HCT116 (cell line): Measurements from ENCODE around the gene SYDE1. TPM values are rescaled to one million over a fixed set of nuclear protein-coding genes. Genes with fewer than 3 reads are reported as not detected.

ENCODE experiments used
- ATAC-seq: fragments of 200-7000 bp; cut with Tn5 transposase; 2 replicates; pipeline ENCODE4 v1.9.1; 2020; ENCODE audit warnings: mild to moderate bottlenecking, moderate library complexity
- BruUV-seq: library from RNA; stranded (reverse); fragments of 400-500 nt; replicated peaks from 2 replicates; lab custom pipeline; 2021; lab: Mats Ljungman, UMichigan
- CTCF ChIA-PET: fragments of 300-600 bp; sonication (Branson Sonifier 250); formaldehyde crosslinking; loops from one replicate; lab custom pipeline; 2021; ENCODE audit warnings: antibody characterized with exemption; lab: Charles Lee
- POLR2A ChIA-PET: fragments of 300-600, 350-600 bp; sonication (Branson Sonifier 250); formaldehyde crosslinking; loops from one replicate; lab custom pipeline; 2021; ENCODE audit warnings: antibody characterized with exemption; lab: Charles Lee
- RAD21 ChIA-PET, 2 experiments: fragments of 300-600 bp; sonication (Branson Sonifier 250); formaldehyde crosslinking; loops; one replicate each; lab custom pipeline; 2023; ENCODE audit warnings: low total read pairs in 2 of 2; ENCODE audit not compliant: uncharacterized antibody in 2 of 2, unreplicated experiment in 2 of 2, low non-redundant PET in 1 of 2; lab: Charles Lee
- DNase-seq: peaks from one replicate; pipeline ENCODE4 v3.0.0-alpha.2; 2010; ENCODE audit warnings: low read depth, low spot score
- H2AFZ ChIP-seq: fragments of 200-600 bp; shearing (Covaris generic), sonication (generic); 2 replicates; pipeline ENCODE4 v1.6.1; 2017; ENCODE audit warnings: low read depth, mixed run types, mixed read lengths, antibody characterized with exemption, low read length; ENCODE audit not compliant: poor library complexity, severe bottlenecking
- H3K27ac ChIP-seq: 2 replicates; pipeline ENCODE4 v1.5.1; 2012; ENCODE audit warnings: low read depth, low read length
- H3K27me3 ChIP-seq: fragments of 200-600 bp; sonication (generic); 2 replicates; pipeline ENCODE4 v1.6.1; 2016; ENCODE audit warnings: mixed run types, low read length, mixed read lengths; ENCODE audit not compliant: insufficient read depth
- H3K36me3 ChIP-seq, 2 experiments: fragments of 200-500 bp in 1 of 2; fragments of 200-600 bp in 1 of 2; sonication (Bioruptor generic) in 1 of 2; sonication (generic) in 1 of 2; 2 replicates each; pipeline versions ENCODE4 v1.5.1 to v1.6.1; 2014 to 2016; ENCODE audit warnings: low read length in 2 of 2, inconsistent platforms in 1 of 2, mixed read lengths in 1 of 2, mixed run types in 1 of 2; ENCODE audit not compliant: insufficient read depth in 2 of 2, control insufficient read depth in 1 of 2
- H3K4me1 ChIP-seq, 2 experiments: fragments of 200-600 bp in 1 of 2; sonication (generic) in 1 of 2; 2 replicates each; pipeline versions ENCODE4 v1.5.1 to v1.6.1; 2012 to 2017; ENCODE audit warnings: low read length in 2 of 2, inconsistent platforms in 1 of 2, mild to moderate bottlenecking in 1 of 2, mixed read lengths in 1 of 2, mixed run types in 1 of 2, moderate library complexity in 1 of 2; ENCODE audit not compliant: insufficient read depth in 2 of 2, control insufficient read depth in 1 of 2
- H3K4me2 ChIP-seq: fragments of 200-600 bp; sonication (generic); 2 replicates; pipeline ENCODE4 v1.6.1; 2017; ENCODE audit warnings: mixed run types, low read length, mixed read lengths
- H3K4me3 ChIP-seq, 2 experiments: fragments of 200-600 bp in 1 of 2; sonication (generic) in 1 of 2; replicated peaks in 1 of 2; 2 replicates each; pipeline ENCODE4 v1.5.1; 2011 to 2016; ENCODE audit warnings: low read length in 2 of 2, control low read depth in 1 of 2, low read depth in 1 of 2, mild to moderate bottlenecking in 1 of 2, mixed read lengths in 1 of 2, mixed run types in 1 of 2
- H3K79me2 ChIP-seq: fragments of 200-600 bp; sonication (generic); 2 replicates; pipeline ENCODE4 v1.6.1; 2017; ENCODE audit warnings: mild to moderate bottlenecking, mixed run types, low read length, moderate library complexity, mixed read lengths; ENCODE audit not compliant: insufficient read depth
- H3K9ac ChIP-seq: fragments of 200-600 bp; sonication (generic); 2 replicates; pipeline ENCODE4 v1.6.1; 2016; ENCODE audit warnings: low read length, mixed read lengths
- H3K9me2 ChIP-seq: fragments of 200-600 bp; sonication (generic), shearing (Covaris generic); 2 replicates; pipeline ENCODE4 v1.6.1; 2017; ENCODE audit warnings: mixed run types, mild to moderate bottlenecking, moderate library complexity; ENCODE audit not compliant: insufficient read depth
- H3K9me3 ChIP-seq, 2 experiments: fragments of 200-500 bp in 1 of 2; fragments of 200-600 bp in 1 of 2; sonication (Bioruptor generic) in 1 of 2; sonication (generic) in 1 of 2; 2 replicates each; pipeline ENCODE4 v1.6.1; 2014 to 2017; ENCODE audit warnings: low read length in 2 of 2, mixed read lengths in 2 of 2, inconsistent platforms in 1 of 2, low read depth in 1 of 2, mild to moderate bottlenecking in 1 of 2, mixed run types in 1 of 2, moderate library complexity in 1 of 2; ENCODE audit not compliant: control insufficient read depth in 1 of 2, insufficient read depth in 1 of 2
- H4K20me1 ChIP-seq: fragments of 200-600 bp; sonication (generic), shearing (Covaris generic); 2 replicates; pipeline ENCODE4 v1.6.1; 2017; ENCODE audit warnings: mixed run types, mild to moderate bottlenecking, moderate library complexity; ENCODE audit not compliant: insufficient read depth
- ATF3 ChIP-seq: IDR thresholded peaks from 2 replicates; pipeline ENCODE4 v1.6.1; 2012
- CBX3 ChIP-seq: IDR thresholded peaks from 2 replicates; pipeline ENCODE4 v1.6.1; 2012; ENCODE audit warnings: low read depth
- CEBPB ChIP-seq: IDR thresholded peaks from 2 replicates; pipeline ENCODE4 v1.6.1; 2012; ENCODE audit warnings: low read depth
- CTCF ChIP-seq, 3 experiments: fragments of 200-600 bp in 1 of 3; sonication (generic) in 1 of 3; IDR thresholded peaks in 2 of 3; conservative IDR thresholded peaks in 1 of 3; 2 replicates each; pipeline ENCODE4 v1.5.1; 2012 to 2017; ENCODE audit warnings: low read depth in 2 of 3, low read length in 2 of 3, antibody characterized with exemption in 1 of 3, borderline replicate concordance in 1 of 3, control low read depth in 1 of 3, mild to moderate bottlenecking in 1 of 3, mixed read lengths in 1 of 3, mixed run types in 1 of 3, moderate library complexity in 1 of 3; ENCODE audit not compliant: insufficient read depth in 1 of 3
- EGR1 ChIP-seq: IDR thresholded peaks from 2 replicates; pipeline ENCODE4 v1.6.1; 2012; ENCODE audit warnings: low read depth
- EZH2phosphoT487 ChIP-seq: fragments of 200-600 bp; IDR thresholded peaks from 2 replicates; pipeline ENCODE4 v1.6.1; 2018; ENCODE audit warnings: antibody characterized with exemption, borderline replicate concordance
- FOSL1 ChIP-seq: IDR thresholded peaks from 2 replicates; pipeline ENCODE4 v1.6.1; 2012; ENCODE audit warnings: low read depth
- JUND ChIP-seq: IDR thresholded peaks from 2 replicates; pipeline ENCODE4 v1.6.1; 2012
- MAX ChIP-seq: IDR thresholded peaks from 2 replicates; pipeline ENCODE4 v1.6.1; 2012
- SP1 ChIP-seq: IDR thresholded peaks from 2 replicates; pipeline ENCODE4 v1.6.1; 2012; ENCODE audit warnings: low read depth
- SRF ChIP-seq: IDR thresholded peaks from 2 replicates; pipeline ENCODE4 v1.6.1; 2012; ENCODE audit warnings: low read depth
- YY1 ChIP-seq: IDR thresholded peaks from 2 replicates; pipeline ENCODE4 v1.6.1; 2011; ENCODE audit warnings: low read length, low read depth, moderate library complexity, mild to moderate bottlenecking; ENCODE audit not compliant: insufficient replicate concordance; ENCODE audit errors: extremely low read depth
- ZFX ChIP-seq: fragments of 450-650 bp; IDR thresholded peaks from 2 replicates; pipeline ENCODE4 v1.6.1; 2017
- ZNF274 ChIP-seq: fragments of 200-500 bp; sonication (Bioruptor generic); IDR thresholded peaks from 2 replicates; pipeline ENCODE4 v1.6.1; 2014; ENCODE audit warnings: mild to moderate bottlenecking, low read depth, low read length, inconsistent platforms
- intact Hi-C: fragments of 100-400 bp; cut with micrococcal nuclease; formaldehyde crosslinking; loops from 2 replicates; pipeline ENCODE4 v1.10.0; 2022
- total RNA-seq: library from RNA; stranded (reverse); gene quantifications from one replicate; pipeline ENCODE4 v1.2.1, GENCODE V29; 2021; ENCODE audit not compliant: unreplicated experiment

The SYDE1 gene
- total RNA-seq, 1 experiment from 2014 or later, result 4.9 TPM

DNA sequence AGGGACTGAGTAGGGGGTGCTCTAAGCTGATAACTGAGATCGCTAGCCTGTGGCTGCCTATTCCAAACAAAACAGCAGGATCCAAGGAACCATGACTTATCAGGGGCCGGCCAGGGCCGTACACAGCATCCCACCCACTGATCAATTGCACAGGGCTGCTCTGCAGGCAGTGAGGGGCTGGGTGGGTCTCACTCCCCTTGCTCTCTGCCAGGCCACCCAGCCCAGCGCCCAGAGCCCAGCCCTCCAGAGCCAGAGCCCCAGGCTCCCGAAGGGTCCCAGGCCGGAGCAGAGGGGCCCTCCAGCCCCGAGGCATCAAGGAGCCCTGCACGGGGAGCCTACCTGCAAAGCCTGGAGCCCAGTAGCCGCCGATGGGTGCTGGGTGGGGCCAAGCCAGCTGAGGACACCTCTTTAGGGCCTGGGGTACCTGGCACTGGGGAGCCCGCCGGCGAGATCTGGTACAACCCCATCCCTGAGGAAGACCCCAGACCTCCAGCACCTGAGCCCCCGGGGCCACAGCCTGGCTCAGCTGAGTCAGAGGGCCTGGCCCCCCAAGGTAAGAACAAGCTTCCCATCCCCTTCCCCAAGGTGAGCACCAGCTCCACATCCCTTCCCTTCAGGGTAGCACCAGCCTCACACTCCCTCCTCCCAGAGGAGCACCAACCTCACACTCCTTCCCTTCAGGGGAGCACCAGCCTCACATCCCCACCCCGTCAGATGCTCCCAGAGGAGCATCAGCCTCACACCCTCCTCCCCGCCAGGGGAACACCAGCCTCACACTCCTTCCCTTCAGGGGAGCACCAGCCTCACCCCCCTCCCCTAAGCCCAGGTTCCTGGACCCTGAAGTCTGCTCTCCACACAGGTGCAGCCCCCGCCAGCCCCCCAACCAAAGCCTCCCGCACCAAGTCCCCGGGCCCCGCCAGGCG, 1.9 kb downstream of the SYDE1 start:
- Histone ChIP-seq H3K79me2 (no peaks in the 10 kb centered on the region), H3K9ac (no peak overlapping the region), H3K9me2 (no peaks in the 10 kb centered on the region), H3K4me1 (peaks cover 7 to 20% of the 10 kb centered on the region in 2 experiments; a peak in 3 of 4 replicates), H4K20me1 (no peaks in the 10 kb centered on the region), H3K9me3 (peaks cover 0 to 6% of the 10 kb centered on the region in 2 experiments; a peak in 1 of 4 replicates), H3K27me3 (no peaks in the 10 kb centered on the region), H3K4me2 (no peak overlapping the region), H2AFZ (no peak overlapping the region), H3K36me3 (peaks cover 0 to 6% of the 10 kb centered on the region in 2 experiments; a peak in 1 of 4 replicates), H3K27ac (no peak overlapping the region), H3K4me3 (no peak overlapping the region)
- RAD21 ChIA-PET, result interaction anchor here in 1 of 2 experiments (0.7 kb wide), 1 partner anchor 184 kb away, joined by 4 read pairs; no protein-coding TSS in a partner anchor
- no peak for DNase-seq
- ATAC-seq, result no peak
- CTCF ChIA-PET, result no interaction called here
- POLR2A ChIA-PET, result no interaction called here
- no TSS peak for BruUV-seq
- no peak for TF ChIP-seq SRF
- intact Hi-C loops, result no loop called here

DNA sequence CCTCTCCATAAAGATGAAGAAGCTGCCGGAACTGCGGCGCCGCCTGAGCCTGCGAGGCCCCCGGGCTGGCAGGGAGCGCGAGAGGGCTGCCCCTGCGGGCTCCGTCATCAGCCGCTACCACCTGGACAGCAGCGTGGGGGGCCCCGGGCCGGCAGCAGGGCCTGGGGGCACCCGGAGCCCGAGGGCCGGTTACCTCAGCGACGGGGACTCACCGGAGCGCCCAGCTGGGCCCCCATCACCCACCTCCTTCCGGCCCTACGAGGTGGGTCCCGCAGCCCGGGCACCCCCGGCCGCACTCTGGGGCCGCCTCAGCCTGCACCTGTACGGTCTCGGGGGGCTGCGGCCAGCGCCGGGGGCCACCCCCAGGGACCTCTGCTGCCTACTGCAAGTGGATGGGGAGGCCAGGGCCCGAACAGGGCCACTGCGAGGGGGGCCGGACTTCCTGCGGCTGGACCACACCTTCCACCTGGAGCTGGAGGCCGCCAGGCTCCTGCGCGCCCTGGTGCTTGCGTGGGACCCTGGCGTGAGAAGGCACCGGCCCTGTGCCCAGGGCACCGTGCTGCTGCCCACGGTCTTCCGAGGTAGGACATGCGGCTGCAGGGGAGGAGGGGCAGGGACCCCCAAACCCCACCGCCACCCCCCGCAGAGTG, 2.7 kb downstream of the SYDE1 start:
- no peaks in the 10 kb centered on the region for H3K79me2 ChIP-seq
- H3K27me3 ChIP-seq, result no peaks in the 10 kb centered on the region
- no peaks in the 10 kb centered on the region for H3K9me3 ChIP-seq
- DNase-seq (no peak), ATAC-seq (no peak)
- H3K9ac ChIP-seq, result no peak overlapping the region
- RAD21 ChIA-PET, result interaction anchor here in 1 of 2 experiments (0.7 kb wide), 1 partner anchor 184 kb away, joined by 4 read pairs; no protein-coding TSS in a partner anchor
- no TSS peak for BruUV-seq
- no peak overlapping the region for H3K27ac ChIP-seq
- H3K9me2 ChIP-seq, result no peaks in the 10 kb centered on the region
- peaks cover 0 to 10% of the 10 kb centered on the region in 2 experiments; a peak in 2 of 4 replicates for H3K36me3 ChIP-seq
- no peaks in the 10 kb centered on the region for H4K20me1 ChIP-seq
- intact Hi-C loops, result no loop called here
- POLR2A ChIA-PET, result no interaction called here
- H3K4me3 ChIP-seq, result no peak overlapping the region
- no peak overlapping the region for H3K4me2 ChIP-seq
- CTCF ChIA-PET, result no interaction called here
- H2AFZ ChIP-seq, result no peak overlapping the region
- H3K4me1 ChIP-seq, result peaks cover 7 to 20% of the 10 kb centered on the region in 2 experiments; a peak in 3 of 4 replicates
- TF ChIP-seq ZNF274, result no peak
- TF ChIP-seq MAX, result no peak
- TF ChIP-seq FOSL1, result no peak
- TF ChIP-seq CBX3, result no peak
- no peak for TF ChIP-seq ATF3
- no peak for TF ChIP-seq JUND
- no peak for TF ChIP-seq EGR1
- TF ChIP-seq EZH2phosphoT487, result no peak
- TF ChIP-seq CEBPB, result no peak
- TF ChIP-seq ZFX, result no peak
- TF ChIP-seq SP1, result no peak
- no peak for TF ChIP-seq YY1
- no peak for TF ChIP-seq CTCF (IDR thresholded peaks at IDR 0.05 in 2 of 3, conservative IDR thresholded peaks at IDR 0.05 in 1 of 3; ENCODE audit: borderline replicate concordance in 1 of 3, insufficient read depth in 1 of 3, low read depth in 2 of 3, low read length in 2 of 3)
